Measurements from ENCODE around the gene TMEM131L.
"Not testable (repeated sequence)": the region's sequence is repeated elsewhere in the genome, so short reads cannot be mapped to it uniquely, and the experiment has no call there.

Gene TMEM131L

DNA sequence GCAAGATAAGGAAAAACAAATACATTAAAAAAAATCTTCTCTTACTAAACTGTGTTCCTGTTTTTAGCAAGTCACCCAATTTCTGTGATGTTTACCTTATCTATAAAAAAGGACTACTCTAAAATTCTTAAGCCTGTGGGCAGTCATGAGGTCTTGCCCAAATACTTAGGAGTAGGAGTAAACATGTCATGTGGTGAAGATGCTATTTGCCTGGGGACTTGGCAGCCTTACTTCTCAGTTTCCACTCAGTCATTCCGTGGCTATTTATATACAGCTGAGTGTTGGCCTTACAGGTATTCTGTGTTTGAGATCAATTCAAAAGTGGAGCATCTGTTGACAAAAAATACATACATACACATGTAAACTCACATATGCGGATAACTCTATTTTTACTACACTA lies 128.1 kb downstream of the TMEM131L start:
- TF ChIP-seq, protein P1, sequence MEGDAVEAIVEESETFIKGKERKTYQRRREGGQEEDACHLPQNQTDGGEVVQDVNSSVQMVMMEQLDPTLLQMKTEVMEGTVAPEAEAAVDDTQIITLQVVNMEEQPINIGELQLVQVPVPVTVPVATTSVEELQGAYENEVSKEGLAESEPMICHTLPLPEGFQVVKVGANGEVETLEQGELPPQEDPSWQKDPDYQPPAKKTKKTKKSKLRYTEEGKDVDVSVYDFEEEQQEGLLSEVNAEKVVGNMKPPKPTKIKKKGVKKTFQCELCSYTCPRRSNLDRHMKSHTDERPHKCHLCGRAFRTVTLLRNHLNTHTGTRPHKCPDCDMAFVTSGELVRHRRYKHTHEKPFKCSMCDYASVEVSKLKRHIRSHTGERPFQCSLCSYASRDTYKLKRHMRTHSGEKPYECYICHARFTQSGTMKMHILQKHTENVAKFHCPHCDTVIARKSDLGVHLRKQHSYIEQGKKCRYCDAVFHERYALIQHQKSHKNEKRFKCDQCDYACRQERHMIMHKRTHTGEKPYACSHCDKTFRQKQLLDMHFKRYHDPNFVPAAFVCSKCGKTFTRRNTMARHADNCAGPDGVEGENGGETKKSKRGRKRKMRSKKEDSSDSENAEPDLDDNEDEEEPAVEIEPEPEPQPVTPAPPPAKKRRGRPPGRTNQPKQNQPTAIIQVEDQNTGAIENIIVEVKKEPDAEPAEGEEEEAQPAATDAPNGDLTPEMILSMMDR (IDR thresholded peaks at IDR 0.05) = no peak
- H3K36me3 ChIP-seq = peaks cover 100% of the 10 kb centered on the region
- H3K4me3 ChIP-seq (ENCODE audit: low read depth in 1 of 2, low read length in 1 of 2) = no peak overlapping the region
- H3K27me3 ChIP-seq = no peaks in the 10 kb centered on the region
- H3K9me3 ChIP-seq = no peaks in the 10 kb centered on the region
- H3K27ac ChIP-seq = no peak overlapping the region
- H3K4me1 ChIP-seq (ENCODE audit: control insufficient read depth in 1 of 2, insufficient read depth in 1 of 2, low read depth in 1 of 2, low read length in 1 of 2) = no peaks in the 10 kb centered on the region

DNA sequence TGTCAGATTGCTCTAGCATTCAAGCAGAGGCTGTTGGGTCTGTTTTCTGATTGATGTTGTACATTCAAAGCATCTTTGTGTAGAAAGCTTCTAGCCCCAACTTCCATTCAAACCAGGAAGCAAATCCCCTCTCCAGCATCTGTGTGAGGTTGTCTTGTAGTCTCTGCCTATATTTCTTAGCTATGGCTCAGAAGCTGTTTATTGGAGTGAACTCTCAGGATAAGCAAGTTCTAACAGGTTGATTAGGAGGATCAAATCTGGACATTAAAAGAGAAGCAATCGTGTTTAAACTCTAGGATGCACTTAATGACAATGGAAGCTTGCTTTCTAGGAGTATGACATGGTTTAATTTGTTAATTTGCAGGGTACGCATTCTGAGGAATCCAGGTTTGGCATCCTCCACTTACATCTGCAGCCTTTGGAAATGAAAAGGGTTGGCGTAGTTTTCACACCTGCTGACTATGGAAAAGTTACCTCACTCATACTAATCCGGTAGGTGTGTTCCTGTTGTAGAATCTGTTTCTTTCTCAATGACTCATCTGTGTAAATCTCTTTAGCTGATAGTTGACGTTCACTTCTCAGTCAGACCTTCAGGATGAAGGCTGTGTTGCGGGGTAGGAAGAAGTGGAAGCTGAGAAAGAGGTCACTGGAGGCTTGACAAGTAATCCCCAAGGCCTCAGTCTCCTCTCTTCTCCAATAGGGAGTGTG lies 129.9 kb downstream of the TMEM131L start:
- Histone ChIP-seq H3K27me3 (no peaks in the 10 kb centered on the region), H3K27ac (no peak overlapping the region), H3K4me3 (ENCODE audit: low read depth in 1 of 2, low read length in 1 of 2) (no peak overlapping the region), H3K4me1 (ENCODE audit: control insufficient read depth in 1 of 2, insufficient read depth in 1 of 2, low read depth in 1 of 2, low read length in 1 of 2) (no peaks in the 10 kb centered on the region), H3K9me3 (no peaks in the 10 kb centered on the region), H3K36me3 (peaks cover 100% of the 10 kb centered on the region)
- TF ChIP-seq, protein P1 (IDR thresholded peaks at IDR 0.05) = no peak

DNA sequence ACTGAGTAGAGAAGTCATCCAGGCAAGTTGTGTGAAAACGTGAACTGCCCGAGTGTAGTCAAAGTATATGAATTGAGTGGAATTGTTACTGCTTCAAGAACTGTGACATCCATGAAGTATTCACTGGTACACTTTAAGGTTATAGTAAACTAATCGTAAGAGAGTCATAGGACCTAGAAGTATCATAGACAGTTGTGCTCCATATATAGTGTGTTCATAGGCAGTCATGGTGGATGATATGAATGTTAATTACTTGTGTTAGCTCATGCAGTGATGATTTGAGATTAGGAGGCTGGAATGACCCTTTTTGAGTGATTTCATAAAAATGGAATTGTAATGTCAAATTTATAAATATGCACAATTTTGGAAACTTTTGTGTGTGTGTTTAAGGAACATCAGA lies 136.6 kb downstream of the TMEM131L start:
- Histone ChIP-seq H3K27ac (no peak overlapping the region), H3K9me3 (no peaks in the 10 kb centered on the region), H3K36me3 (peaks cover 100% of the 10 kb centered on the region), H3K4me3 (ENCODE audit: low read depth in 1 of 2, low read length in 1 of 2) (no peak overlapping the region), H3K4me1 (ENCODE audit: control insufficient read depth in 1 of 2, insufficient read depth in 1 of 2, low read depth in 1 of 2, low read length in 1 of 2) (no peaks in the 10 kb centered on the region), H3K27me3 (no peaks in the 10 kb centered on the region)
- TF ChIP-seq, protein P1 (IDR thresholded peaks at IDR 0.05) = no peak

DNA sequence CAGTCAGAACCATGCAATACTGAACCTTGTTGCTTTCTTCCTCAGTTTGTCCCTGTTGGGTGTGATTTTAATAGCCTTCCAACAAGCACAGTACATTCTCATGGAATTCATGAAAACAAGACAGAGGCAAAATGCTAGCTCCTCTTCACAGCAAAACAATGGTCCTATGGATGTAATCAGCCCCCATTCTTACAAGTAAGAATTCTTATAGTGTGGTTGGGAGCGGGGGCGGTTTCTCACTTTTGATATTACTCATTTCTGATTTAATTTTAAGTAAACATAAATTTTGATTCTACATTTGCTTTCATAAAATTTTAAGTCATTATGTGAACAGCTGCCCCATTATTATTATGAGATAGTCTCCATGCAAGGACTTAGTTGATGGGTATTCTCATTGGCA lies 137.1 kb downstream of the TMEM131L start:
- Histone ChIP-seq H3K4me3 (ENCODE audit: low read depth in 1 of 2, low read length in 1 of 2) (no peak overlapping the region), H3K36me3 (peaks cover 100% of the 10 kb centered on the region), H3K9me3 (no peaks in the 10 kb centered on the region), H3K27ac (no peak overlapping the region), H3K4me1 (ENCODE audit: control insufficient read depth in 1 of 2, insufficient read depth in 1 of 2, low read depth in 1 of 2, low read length in 1 of 2) (no peaks in the 10 kb centered on the region), H3K27me3 (no peaks in the 10 kb centered on the region)
- TF ChIP-seq, protein P1 (IDR thresholded peaks at IDR 0.05) = no peak

DNA sequence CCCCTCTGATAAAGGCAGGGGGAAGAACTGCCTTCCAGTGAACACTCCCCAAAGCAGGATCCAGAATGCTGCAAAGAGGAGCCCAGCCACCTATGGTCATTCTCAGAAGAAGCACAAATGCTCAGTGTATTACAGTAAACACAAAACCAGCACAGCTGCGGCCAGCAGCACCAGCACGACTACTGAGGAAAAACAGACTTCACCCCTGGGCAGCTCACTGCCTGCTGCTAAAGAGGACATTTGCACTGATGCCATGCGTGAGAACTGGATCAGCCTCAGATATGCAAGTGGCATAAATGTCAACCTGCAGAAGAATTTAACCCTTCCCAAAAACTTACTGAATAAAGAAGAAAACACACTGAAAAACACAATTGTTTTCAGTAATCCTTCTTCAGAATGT lies 137.7 kb downstream of the TMEM131L start:
- no peaks in the 10 kb centered on the region for H3K27me3 ChIP-seq
- TF ChIP-seq, protein P1 (IDR thresholded peaks at IDR 0.05) = no peak
- no peak overlapping the region for H3K27ac ChIP-seq
- H3K36me3 ChIP-seq = peaks cover 100% of the 10 kb centered on the region
- peaks cover 0 to 3% of the 10 kb centered on the region in 2 experiments for H3K4me1 ChIP-seq (ENCODE audit: control insufficient read depth in 1 of 2, insufficient read depth in 1 of 2, low read depth in 1 of 2, low read length in 1 of 2)
- no peaks in the 10 kb centered on the region for H3K9me3 ChIP-seq
- no peak overlapping the region for H3K4me3 ChIP-seq (ENCODE audit: low read depth in 1 of 2, low read length in 1 of 2)

DNA sequence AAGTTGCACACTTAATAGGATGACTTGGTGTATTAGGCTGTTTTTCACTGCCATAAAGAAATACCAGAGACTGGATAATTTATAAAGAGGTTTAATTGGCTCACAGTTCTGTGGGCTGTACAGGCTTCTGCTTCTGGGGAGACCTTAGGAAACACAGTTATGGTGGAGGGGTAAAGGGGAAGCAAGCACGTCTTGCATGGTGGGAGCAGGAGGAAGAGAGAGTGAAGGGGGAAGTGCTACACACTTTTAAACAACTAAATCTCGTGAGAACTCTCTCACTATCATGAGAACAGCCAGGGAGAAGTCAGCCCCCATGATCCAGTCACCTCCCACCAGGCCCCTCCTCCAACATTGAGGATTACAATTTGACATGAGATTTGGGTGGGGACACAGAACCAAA lies 142.9 kb downstream of the TMEM131L start:
- not testable (repeated sequence) for H3K4me3 ChIP-seq (ENCODE audit: low read depth in 1 of 2, low read length in 1 of 2); H3K4me1 ChIP-seq (ENCODE audit: control insufficient read depth in 1 of 2, insufficient read depth in 1 of 2, low read depth in 1 of 2, low read length in 1 of 2); H3K9me3 ChIP-seq; H3K27me3 ChIP-seq
- peak overlapping the region; percentile 51 for H3K27ac ChIP-seq
- H3K36me3 ChIP-seq = peaks cover 92% of the 10 kb centered on the region
